Panc1 (cell line): Measurements from ENCODE around the gene EARS2. TPM values are rescaled to one million over a fixed set of nuclear protein-coding genes. Genes with fewer than 3 reads are reported as not detected.

ENCODE experiments used
- ATAC-seq: fragments of 200-7000 bp; cut with Tn5 transposase; 2 replicates; pipeline ENCODE4 v1.9.1; 2020; ENCODE audit warnings: mild to moderate bottlenecking, moderate library complexity
- BruUV-seq: library from RNA; stranded (reverse); fragments of 400-500 nt; replicated peaks from 2 replicates; lab custom pipeline; 2021; lab: Mats Ljungman, UMichigan
- CTCF ChIA-PET: fragments of 300-600 bp; sonication (Branson Sonifier 250); formaldehyde crosslinking; loops from one replicate; lab custom pipeline; 2022; ENCODE audit warnings: antibody characterized with exemption; lab: Charles Lee
- POLR2A ChIA-PET: fragments of 300-600 bp; sonication (Branson Sonifier 250); formaldehyde crosslinking; loops from one replicate; lab custom pipeline; 2022; ENCODE audit warnings: antibody characterized with exemption; lab: Charles Lee
- DNase-seq: peaks from one replicate; pipeline ENCODE4 v3.0.0-alpha.2; 2010; ENCODE audit warnings: low read depth, low spot score
- H3K27ac ChIP-seq: 2 replicates; pipeline ENCODE4 v1.5.1; 2011; ENCODE audit warnings: mild to moderate bottlenecking, low read length, inconsistent platforms
- H3K27me3 ChIP-seq: fragments of 200-500 bp; sonication (Bioruptor generic); 2 replicates; pipeline ENCODE4 v1.6.0; 2014; ENCODE audit warnings: low read length, inconsistent platforms; ENCODE audit not compliant: control insufficient read depth, insufficient read depth
- H3K36me3 ChIP-seq: fragments of 200-500 bp; sonication (Bioruptor generic); 2 replicates; pipeline ENCODE4 v1.5.1; 2014; ENCODE audit warnings: inconsistent platforms, mild to moderate bottlenecking, low read length, moderate library complexity; ENCODE audit not compliant: control insufficient read depth, insufficient read depth
- H3K4me1 ChIP-seq: 2 replicates; pipeline ENCODE4 v1.5.1; 2011; ENCODE audit warnings: inconsistent platforms, mild to moderate bottlenecking, low read length, moderate library complexity; ENCODE audit not compliant: control insufficient read depth, insufficient read depth
- H3K4me3 ChIP-seq, 2 experiments: 2 replicates each; pipeline ENCODE4 v1.5.1; 2011 to 2012; ENCODE audit warnings: low read depth in 2 of 2, low read length in 2 of 2, mild to moderate bottlenecking in 2 of 2, inconsistent platforms in 1 of 2, moderate library complexity in 1 of 2
- H3K9me3 ChIP-seq: fragments of 200-500 bp; sonication (Bioruptor generic); 2 replicates; pipeline ENCODE4 v1.5.1; 2014; ENCODE audit warnings: low read depth, mild to moderate bottlenecking, inconsistent platforms, low read length, moderate library complexity; ENCODE audit not compliant: control insufficient read depth, insufficient read depth
- POLR2AphosphoS5 ChIP-seq: IDR thresholded peaks from 2 replicates; pipeline ENCODE4 v1.6.1; 2012; ENCODE audit warnings: mild to moderate bottlenecking, low read depth, low read length, moderate library complexity
- SIN3A ChIP-seq: IDR thresholded peaks from 2 replicates; pipeline ENCODE4 v1.6.1; 2012; ENCODE audit warnings: low read depth, mild to moderate bottlenecking, low read length, moderate library complexity, borderline replicate concordance; ENCODE audit not compliant: insufficient read depth
- TCF7L2 ChIP-seq: IDR thresholded peaks from 2 replicates; pipeline ENCODE4 v1.6.1; 2011; ENCODE audit warnings: mild to moderate bottlenecking, low read depth, low read length, inconsistent platforms
- in situ Hi-C: cut with HindIII; loops from 2 replicates; pipeline ENCODE4 v1.10.0; 2016; ENCODE audit warnings: low sequenced_read_pairs, low pct_unique_long_range_greater_than_20kb
- intact Hi-C: fragments of 100-400 bp; cut with micrococcal nuclease; formaldehyde crosslinking; loops from one replicate; pipeline ENCODE4 v1.10.0; 2022; ENCODE audit not compliant: unreplicated experiment
- total RNA-seq: library from RNA; stranded (reverse); gene quantifications from one replicate; pipeline ENCODE4 v1.2.1, GENCODE V29; 2021; ENCODE audit not compliant: unreplicated experiment
- TF ChIP-seq, protein P1 (sequence below): fragments of 450-650 bp; IDR thresholded peaks from 2 replicates; pipeline ENCODE4 v1.5.1; 2017; ENCODE audit warnings: mild to moderate bottlenecking
- TF ChIP-seq, protein P2 (sequence below), 2 experiments: IDR thresholded peaks; 2 replicates each; pipeline ENCODE4 v1.6.1; 2011 to 2012; ENCODE audit warnings: low read depth in 2 of 2, control low read depth in 1 of 2, low read length in 1 of 2, mild to moderate bottlenecking in 1 of 2, moderate library complexity in 1 of 2; ENCODE audit not compliant: insufficient read depth in 1 of 2

The EARS2 gene
- total RNA-seq, 1 experiment from 2014 or later: 31.3 TPM

DNA sequence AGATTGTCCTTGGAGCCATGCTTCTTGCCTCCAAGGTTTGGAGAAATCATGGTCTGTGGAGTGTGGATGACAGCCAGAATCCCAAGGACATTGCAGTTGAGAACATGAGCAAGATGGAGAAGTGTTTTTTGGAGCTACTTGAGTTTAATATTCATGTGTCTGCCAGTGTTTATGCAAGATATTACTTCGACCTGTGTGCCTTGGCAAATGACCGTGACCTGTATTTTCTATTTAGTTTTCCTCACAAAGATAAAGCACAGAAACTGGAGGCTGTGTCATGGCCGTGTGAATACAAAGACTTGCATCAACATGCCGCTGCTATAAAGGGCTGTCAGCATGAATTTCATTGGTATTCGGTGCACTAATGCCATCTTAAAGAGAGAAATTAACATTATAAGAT, 55.9 kb downstream of the EARS2 start:
- in situ Hi-C loops (no loop called here), intact Hi-C loops (no loop called here)
- no peaks in the 10 kb centered on the region for H3K36me3 ChIP-seq
- POLR2A ChIA-PET: no interaction called here
- no peaks in the 10 kb centered on the region for H3K9me3 ChIP-seq
- no peaks in the 10 kb centered on the region for H3K27me3 ChIP-seq
- CTCF ChIA-PET: interaction anchor here (0.6 kb wide), 1 partner anchor 147 kb away, joined by 7 read pairs; no protein-coding TSS in a partner anchor
- DNase-seq (no peak), ATAC-seq (no peak)
- no peak overlapping the region for H3K4me3 ChIP-seq
- peaks cover 55% of the 10 kb centered on the region for H3K4me1 ChIP-seq
- no peak overlapping the region for H3K27ac ChIP-seq
- no peak for TF ChIP-seq TCF7L2
- TF ChIP-seq SIN3A: no peak
- TF ChIP-seq, protein P1, sequence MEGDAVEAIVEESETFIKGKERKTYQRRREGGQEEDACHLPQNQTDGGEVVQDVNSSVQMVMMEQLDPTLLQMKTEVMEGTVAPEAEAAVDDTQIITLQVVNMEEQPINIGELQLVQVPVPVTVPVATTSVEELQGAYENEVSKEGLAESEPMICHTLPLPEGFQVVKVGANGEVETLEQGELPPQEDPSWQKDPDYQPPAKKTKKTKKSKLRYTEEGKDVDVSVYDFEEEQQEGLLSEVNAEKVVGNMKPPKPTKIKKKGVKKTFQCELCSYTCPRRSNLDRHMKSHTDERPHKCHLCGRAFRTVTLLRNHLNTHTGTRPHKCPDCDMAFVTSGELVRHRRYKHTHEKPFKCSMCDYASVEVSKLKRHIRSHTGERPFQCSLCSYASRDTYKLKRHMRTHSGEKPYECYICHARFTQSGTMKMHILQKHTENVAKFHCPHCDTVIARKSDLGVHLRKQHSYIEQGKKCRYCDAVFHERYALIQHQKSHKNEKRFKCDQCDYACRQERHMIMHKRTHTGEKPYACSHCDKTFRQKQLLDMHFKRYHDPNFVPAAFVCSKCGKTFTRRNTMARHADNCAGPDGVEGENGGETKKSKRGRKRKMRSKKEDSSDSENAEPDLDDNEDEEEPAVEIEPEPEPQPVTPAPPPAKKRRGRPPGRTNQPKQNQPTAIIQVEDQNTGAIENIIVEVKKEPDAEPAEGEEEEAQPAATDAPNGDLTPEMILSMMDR: no peak
- no peak for TF ChIP-seq POLR2AphosphoS5
- TF ChIP-seq, protein P2, sequence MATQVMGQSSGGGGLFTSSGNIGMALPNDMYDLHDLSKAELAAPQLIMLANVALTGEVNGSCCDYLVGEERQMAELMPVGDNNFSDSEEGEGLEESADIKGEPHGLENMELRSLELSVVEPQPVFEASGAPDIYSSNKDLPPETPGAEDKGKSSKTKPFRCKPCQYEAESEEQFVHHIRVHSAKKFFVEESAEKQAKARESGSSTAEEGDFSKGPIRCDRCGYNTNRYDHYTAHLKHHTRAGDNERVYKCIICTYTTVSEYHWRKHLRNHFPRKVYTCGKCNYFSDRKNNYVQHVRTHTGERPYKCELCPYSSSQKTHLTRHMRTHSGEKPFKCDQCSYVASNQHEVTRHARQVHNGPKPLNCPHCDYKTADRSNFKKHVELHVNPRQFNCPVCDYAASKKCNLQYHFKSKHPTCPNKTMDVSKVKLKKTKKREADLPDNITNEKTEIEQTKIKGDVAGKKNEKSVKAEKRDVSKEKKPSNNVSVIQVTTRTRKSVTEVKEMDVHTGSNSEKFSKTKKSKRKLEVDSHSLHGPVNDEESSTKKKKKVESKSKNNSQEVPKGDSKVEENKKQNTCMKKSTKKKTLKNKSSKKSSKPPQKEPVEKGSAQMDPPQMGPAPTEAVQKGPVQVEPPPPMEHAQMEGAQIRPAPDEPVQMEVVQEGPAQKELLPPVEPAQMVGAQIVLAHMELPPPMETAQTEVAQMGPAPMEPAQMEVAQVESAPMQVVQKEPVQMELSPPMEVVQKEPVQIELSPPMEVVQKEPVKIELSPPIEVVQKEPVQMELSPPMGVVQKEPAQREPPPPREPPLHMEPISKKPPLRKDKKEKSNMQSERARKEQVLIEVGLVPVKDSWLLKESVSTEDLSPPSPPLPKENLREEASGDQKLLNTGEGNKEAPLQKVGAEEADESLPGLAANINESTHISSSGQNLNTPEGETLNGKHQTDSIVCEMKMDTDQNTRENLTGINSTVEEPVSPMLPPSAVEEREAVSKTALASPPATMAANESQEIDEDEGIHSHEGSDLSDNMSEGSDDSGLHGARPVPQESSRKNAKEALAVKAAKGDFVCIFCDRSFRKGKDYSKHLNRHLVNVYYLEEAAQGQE (IDR thresholded peaks at IDR 0.05; ENCODE audit: insufficient read depth in 1 of 2, low read depth in 2 of 2, low read length in 1 of 2): no peak
- BruUV-seq: no TSS peak

GRCh38 chr16:23500862-23501225, 56.3 kb downstream of the EARS2 start:
- Histone ChIP-seq H3K27ac (no peak overlapping the region), H3K36me3 (no peaks in the 10 kb centered on the region), H3K9me3 (no peaks in the 10 kb centered on the region), H3K27me3 (no peaks in the 10 kb centered on the region), H3K4me1 (peaks cover 51% of the 10 kb centered on the region), H3K4me3 (no peak overlapping the region)
- ATAC-seq (no peak), DNase-seq (no peak)
- ChIA-PET POLR2A (no interaction called here), CTCF (interaction anchor here (0.6 kb wide), 1 partner anchor 147 kb away, joined by 7 read pairs; no protein-coding TSS in a partner anchor)
- intact Hi-C loops (no loop called here), in situ Hi-C loops (no loop called here)
- BruUV-seq: no TSS peak
- TF ChIP-seq SIN3A (no peak), POLR2AphosphoS5 (no peak), TCF7L2 (no peak)
- TF ChIP-seq, protein P2 (IDR thresholded peaks at IDR 0.05; ENCODE audit: insufficient read depth in 1 of 2, low read depth in 2 of 2, low read length in 1 of 2): no peak
- TF ChIP-seq, protein P1: no peak
